Activated CD8-positive, alpha-beta memory T cell treated with anti-CD3 and anti-CD28 coated beads for 1 hour (primary cell): ENCODE data around the gene TOB2.
A peak's percentile ranks its signal among the peaks of the same experiment; 100 is the strongest.
"Not testable (repeated sequence)": the region's sequence is repeated elsewhere in the genome, so short reads cannot be mapped to it uniquely, and the experiment has no call there.

ENCODE experiments used
- DNase-seq, 2 donors: peaks; one replicate each; pipeline ENCODE4 v3.0.0-alpha.2; 2020; ENCODE audit warnings: low read depth in 1 of 2; ENCODE audit errors: extremely low read depth in 1 of 2

TOB2 gene

GRCh38 chr22:41468381-41469217 lies 22.0 kb upstream of the TOB2 start, which contains the start of the genes ACO2 and PHF5A:
TSS of gene ACO2 (plus strand) at chr22:41469117. CDS start at chr22:41469147, 30 bp downstream.
TSS of gene PHF5A (minus strand) at chr22:41468692. CDS start at chr22:41468653, 39 bp downstream.
- peak; percentile 95 to 97 for DNase-seq

- no peak for DNase-seq
Observed at GRCh38 chr22:41461901-41462300, 15.3 kb upstream of the TOB2 start.

- DNase-seq, result not testable (repeated sequence)
Observed at GRCh38 chr22:41460071-41460470, 13.5 kb upstream of the TOB2 start.

GRCh38 chr22:41459431-41459830 lies 12.8 kb upstream of the TOB2 start:
- DNase-seq, result no peak

- DNase-seq, result no peak
Observed at GRCh38 chr22:41458161-41458728, 11.6 kb upstream of the TOB2 start.

GRCh38 chr22:41448189-41448808 lies 1.7 kb upstream of the TOB2 start:
- DNase-seq, result peak; percentile 73 to 76

GRCh38 chr22:41447435-41448188 lies 1.0 kb upstream of the TOB2 start:
- peak in 1 of 2 donors; percentile 40 for DNase-seq

- no peak for DNase-seq
Observed at GRCh38 chr22:41446057-41446501, 522 bp downstream of the TOB2 start.

- DNase-seq, result no peak
Observed at GRCh38 chr22:41445129-41446056, 1.2 kb downstream of the TOB2 start.

GRCh38 chr22:41444360-41445128 lies 2.1 kb downstream of the TOB2 start:
- DNase-seq, result peak; percentile 49 to 67

- DNase-seq, result no peak
Observed at GRCh38 chr22:41442240-41442792, 4.3 kb downstream of the TOB2 start.

GRCh38 chr22:41440511-41440910 lies 6.1 kb downstream of the TOB2 start:
- DNase-seq, result not testable (repeated sequence)

GRCh38 chr22:41437198-41437597 lies 9.4 kb downstream of the TOB2 start:
- no peak for DNase-seq

- no peak for DNase-seq
Observed at GRCh38 chr22:41436322-41437113, 10.1 kb downstream of the TOB2 start.

- no peak for DNase-seq
Observed at GRCh38 chr22:41435560-41435959, 11.0 kb downstream of the TOB2 start.

GRCh38 chr22:41434361-41435003 lies 12.1 kb downstream of the TOB2 start:
- not testable (repeated sequence) for DNase-seq

- not testable (repeated sequence) for DNase-seq
Observed at GRCh38 chr22:41433480-41433879, 13.1 kb downstream of the TOB2 start.
